IMR-90 (cell line): ENCODE data around the gene CBX5. TPM values are rescaled to one million over a fixed set of nuclear protein-coding genes. Genes with fewer than 3 reads are reported as not detected.

Experiments
- ATAC-seq: fragments of 200-7000 bp; cut with Tn5 transposase; 2 replicates; pipeline ENCODE4 v1.9.1; 2020; ENCODE audit warnings: low read depth, mild to moderate bottlenecking, moderate library complexity
- BruUV-seq: library from RNA; stranded (reverse); fragments of 400-500 nt; replicated peaks from 2 replicates; lab custom pipeline; 2021; lab: Mats Ljungman, UMichigan
- CTCF ChIA-PET: fragments of 300-600 bp; formaldehyde crosslinking; extraction: SDS; loops from one replicate; lab custom pipeline; 2021; ENCODE audit warnings: antibody characterized with exemption; lab: Yijun Ruan, JAX
- POLR2A ChIA-PET: fragments of 300-600 bp; sonication (Branson Sonifier 250); formaldehyde crosslinking; loops from one replicate; lab custom pipeline; 2022; ENCODE audit warnings: antibody characterized with exemption; ENCODE audit not compliant: unreplicated experiment; lab: Charles Lee
- DNase-seq: peaks from one replicate; pipeline ENCODE4 v3.0.0; 2013
- H2AFZ ChIP-seq: replicated peaks from 2 replicates; pipeline ENCODE3; 2013; ENCODE audit warnings: low read length, mild to moderate bottlenecking; ENCODE audit not compliant: poor library complexity
- H2AK5ac ChIP-seq: 2 replicates; pipeline ENCODE4 v1.6.1; 2013; ENCODE audit warnings: low read depth, low read length, inconsistent platforms
- H2AK9ac ChIP-seq: replicated peaks from 2 replicates; pipeline ENCODE3; 2013; ENCODE audit warnings: mild to moderate bottlenecking, low read depth, low read length, moderate library complexity; ENCODE audit not compliant: poor library complexity
- H2BK120ac ChIP-seq: 2 replicates; pipeline ENCODE4 v1.6.1; 2013; ENCODE audit warnings: low read depth, low read length, inconsistent platforms
- H2BK15ac ChIP-seq: 3 replicates; pipeline ENCODE4 v1.6.1; 2013; ENCODE audit warnings: low read depth, low read length, inconsistent platforms
- H2BK20ac ChIP-seq: 2 replicates; pipeline ENCODE4 v1.6.1; 2013; ENCODE audit warnings: low read depth, mild to moderate bottlenecking, inconsistent platforms, low read length, moderate library complexity
- H2BK5ac ChIP-seq: 2 replicates; pipeline ENCODE4 v1.6.1; 2013; ENCODE audit warnings: mild to moderate bottlenecking, low read depth, low read length, inconsistent platforms; ENCODE audit not compliant: poor library complexity, severe bottlenecking
- H3K14ac ChIP-seq: replicated peaks from 2 replicates; pipeline ENCODE4 v1.6.1; 2013; ENCODE audit warnings: low read depth, low read length, inconsistent platforms
- H3K18ac ChIP-seq: 2 replicates; pipeline ENCODE4 v1.6.1; 2013; ENCODE audit warnings: low read depth, low read length, control low read depth
- H3K23ac ChIP-seq: 2 replicates; pipeline ENCODE4 v1.6.1; 2013; ENCODE audit warnings: low read depth, low read length, inconsistent platforms
- H3K27ac ChIP-seq: 2 replicates; pipeline ENCODE4 v1.5.1; 2013; ENCODE audit warnings: mild to moderate bottlenecking, control low read depth, low read length; ENCODE audit not compliant: insufficient read depth
- H3K27me3 ChIP-seq: 2 replicates; pipeline ENCODE4 v1.6.1; 2013; ENCODE audit warnings: low read length; ENCODE audit not compliant: control insufficient read depth, insufficient read depth
- H3K36me3 ChIP-seq: 2 replicates; pipeline ENCODE4 v1.6.1; 2013; ENCODE audit warnings: low read length, mixed read lengths; ENCODE audit not compliant: control insufficient read depth, insufficient read depth
- H3K4ac ChIP-seq: 2 replicates; pipeline ENCODE4 v1.6.1; 2013; ENCODE audit warnings: low read depth, low read length, inconsistent platforms
- H3K4me1 ChIP-seq: 2 replicates; pipeline ENCODE4 v1.6.1; 2013; ENCODE audit warnings: low read length, mixed read lengths; ENCODE audit not compliant: control insufficient read depth, insufficient read depth
- H3K4me2 ChIP-seq: 2 replicates; pipeline ENCODE4 v1.6.1; 2013; ENCODE audit warnings: low read depth, mild to moderate bottlenecking, control low read depth, low read length, moderate library complexity
- H3K4me3 ChIP-seq: 2 replicates; pipeline ENCODE4 v1.5.1; 2013; ENCODE audit warnings: low read depth, mild to moderate bottlenecking, control low read depth, low read length, moderate library complexity; ENCODE audit not compliant: insufficient read depth
- H3K56ac ChIP-seq: 2 replicates; pipeline ENCODE4 v1.6.1; 2013; ENCODE audit warnings: low read length, inconsistent platforms; ENCODE audit not compliant: insufficient read depth; ENCODE audit errors: extremely low read depth
- H3K79me1 ChIP-seq, 2 experiments: 2 replicates each; pipeline ENCODE4 v1.6.1; 2013; ENCODE audit warnings: low read length in 2 of 2, inconsistent platforms in 1 of 2, low read depth in 1 of 2
- H3K9ac ChIP-seq: 2 replicates; pipeline ENCODE4 v1.6.1; 2013; ENCODE audit warnings: low read depth, low read length, control low read depth
- H3K9me1 ChIP-seq: 2 replicates; pipeline ENCODE4 v1.6.1; 2013; ENCODE audit warnings: low read length, inconsistent platforms; ENCODE audit not compliant: insufficient read depth
- H3K9me3 ChIP-seq: 2 replicates; pipeline ENCODE4 v1.6.1; 2013; ENCODE audit warnings: low read length; ENCODE audit not compliant: control insufficient read depth, insufficient read depth
- H4K20me1 ChIP-seq: 2 replicates; pipeline ENCODE4 v1.6.1; 2013; ENCODE audit warnings: low read length, inconsistent platforms; ENCODE audit not compliant: insufficient read depth
- H4K5ac ChIP-seq: 2 replicates; pipeline ENCODE4 v1.6.1; 2013; ENCODE audit warnings: mild to moderate bottlenecking, low read depth, low read length, control low read depth
- H4K8ac ChIP-seq, 2 experiments: 2 replicates each; pipeline ENCODE4 v1.6.1; 2013; ENCODE audit warnings: low read depth in 2 of 2, low read length in 2 of 2, control low read depth in 1 of 2, inconsistent platforms in 1 of 2
- H4K91ac ChIP-seq: 2 replicates; pipeline ENCODE4 v1.6.1; 2013; ENCODE audit warnings: low read depth, low read length, inconsistent platforms; ENCODE audit not compliant: insufficient read depth
- BHLHE40 ChIP-seq: fragments of 150-350 bp; IDR thresholded peaks from 2 replicates; pipeline ENCODE4 v1.6.1; 2016; ENCODE audit warnings: mild to moderate bottlenecking, low read depth, low read length
- POLR2A ChIP-seq: IDR thresholded peaks from 2 replicates; pipeline ENCODE4 v1.6.1; 2012; ENCODE audit warnings: mild to moderate bottlenecking, low read depth, low read length
- RFX5 ChIP-seq: IDR thresholded peaks from 2 replicates; pipeline ENCODE4 v1.8.0; 2012; ENCODE audit warnings: low read depth, mild to moderate bottlenecking, low read length, moderate library complexity
- WGBS, 2 experiments: methylation state at CpG; one replicate each; pipeline versions ENCODE4 v1.1.5 to v1.1.7; 2013; ENCODE audit warnings: missing lambda C conversion rate in 2 of 2; ENCODE audit not compliant: insufficient read length in 1 of 2; ENCODE audit errors: extremely low coverage in 2 of 2; 5-methylcytosine and 5-hydroxymethylcytosine counted together
- dilution Hi-C: fragments of 300-500 bp; cut with HindIII; formaldehyde crosslinking; loops from one replicate; pipeline ENCODE4 v1.14.3; 2018; ENCODE audit warnings: low sequenced_read_pairs; ENCODE audit not compliant: unreplicated experiment
- in situ Hi-C: fragments of 300-500 bp; cut with MboI; formaldehyde crosslinking; loops from 3 replicates; pipeline ENCODE4 v1.14.3; 2019; ENCODE audit warnings: low sequenced_read_pairs, inconsistent platforms, mixed read lengths
- intact Hi-C: fragments of 100-400 bp; cut with micrococcal nuclease; formaldehyde crosslinking; loops from 2 replicates; pipeline ENCODE4 v1.10.0; 2022
- polyA plus RNA-seq, 3 experiments: library from polyadenylated mRNA; depleted of rRNA; stranded (reverse); fragments of >200 nt; gene quantifications; 2 replicates each; pipeline ENCODE4 v1.2.3, GENCODE V29; 2012; ENCODE audit warnings: low replicate concordance in 1 of 3
- total RNA-seq: library from RNA; depleted of rRNA; stranded (reverse); fragments of >200 nt; gene quantifications from 2 replicates; pipeline ENCODE4 v1.2.3, GENCODE V29; 2012

CBX5 gene
- total and polyA plus RNA-seq, 2 of the 4 experiments (the other 2 are of a cell fraction) = 18.0 to 40.9 TPM

- H2BK20ac ChIP-seq = no peak overlapping the region
- no peak overlapping the region for H4K5ac ChIP-seq
- H3K23ac ChIP-seq = peak overlapping the region; percentile 7; the same call in 1 of the 2 replicates
- H3K27me3 ChIP-seq = no peaks in the 10 kb centered on the region
- H4K91ac ChIP-seq = no peak overlapping the region
- no peaks in the 10 kb centered on the region for H3K9me1 ChIP-seq
- H2BK15ac ChIP-seq = no peak overlapping the region
- peaks cover 78% of the 10 kb centered on the region for H4K20me1 ChIP-seq
- peaks cover 12 to 29% of the 10 kb centered on the region in 2 experiments for H3K79me1 ChIP-seq
- no peak overlapping the region for H2AK9ac ChIP-seq
- H3K36me3 ChIP-seq = peaks cover 42% of the 10 kb centered on the region
- H3K14ac ChIP-seq = no peak overlapping the region
- no peaks in the 10 kb centered on the region for H3K9me3 ChIP-seq
- no peak overlapping the region for H3K4me3 ChIP-seq
- no peak overlapping the region for H2AFZ ChIP-seq
- H2BK5ac ChIP-seq = no peak overlapping the region
- H3K9ac ChIP-seq = peak overlapping the region; percentile 55; the same call in 1 of the 2 replicates
- ATAC-seq (no peak), DNase-seq (no peak)
- no peak overlapping the region for H3K4ac ChIP-seq
- no peak overlapping the region for H3K18ac ChIP-seq
- dilution Hi-C loops = no loop called here
- H3K4me1 ChIP-seq = no peaks in the 10 kb centered on the region
- ChIA-PET CTCF (interaction anchor here (0.7 to 0.9 kb wide), 2 partner anchors 34 to 38 kb away, joined by 4 read pairs; partner anchors contain the start of gene COPZ1), POLR2A (interaction anchor here (0.8 to 0.9 kb wide), 2 partner anchors 39 to 73 kb away, joined by 4 to 5 read pairs; partner anchors contain the start of gene COPZ1)
- H2AK5ac ChIP-seq = no peak overlapping the region
- H3K27ac ChIP-seq = no peak overlapping the region
- no peak overlapping the region for H4K8ac ChIP-seq
- no peak overlapping the region; the same call in 1 of the 2 replicates for H3K4me2 ChIP-seq
- H2BK120ac ChIP-seq = no peak overlapping the region
- in situ Hi-C loops = no loop called here
- BruUV-seq = no TSS peak
- 69% methylated on average over 3 of the region's 12 CpGs; no CpG with 5 or more reads in 1 of the 2 experiments for WGBS, 2 experiments
- intact Hi-C loops = loop anchor here (5.0 kb wide), 1 partner anchor 34 kb away; no protein-coding TSS in a partner anchor
- H3K56ac ChIP-seq = no peak overlapping the region
- TF ChIP-seq RFX5 (no peak), BHLHE40 (no peak), POLR2A (peak; percentile 35)
Observed at GRCh38 chr12:54286042-54287030, 6.4 kb upstream of the CBX5 start.
